Upper lobe of left lung (tissue), 4 donors: ENCODE measurements around the gene GID8.

Experiments used
- CTCF ChIP-seq, 6 experiments: fragments of 450-650 bp in 4 of 6; fragments of 200-600 bp in 2 of 6; sonication (generic) in 2 of 6; IDR thresholded peaks; one replicate each; pipeline ENCODE4 v1.5.1; 2016 to 2019; ENCODE audit warnings: antibody characterized with exemption in 6 of 6
- EP300 ChIP-seq, 4 donors: sonication (generic); formaldehyde crosslinking; IDR thresholded peaks; one replicate each; pipeline ENCODE4 v1.5.1; 2017; ENCODE audit warnings: antibody characterized with exemption in 4 of 4, control low read depth in 2 of 4

GRCh38 chr20:62945771-62946339 is 7.9 kb downstream of the GID8 start:
- TF ChIP-seq CTCF (IDR thresholded peaks at IDR 0.05) = no peak
- no peak for TF ChIP-seq EP300 (IDR thresholded peaks at IDR 0.05)
